D721Med (cell line): ENCODE measurements around the gene RAB19.

Experiments used
- DNase-seq: peaks from one replicate; pipeline ENCODE4 v3.0.0; 2011; ENCODE audit warnings: low spot score; ENCODE audit not compliant: insufficient read length
- FAIRE-seq: peaks from 2 replicates; lab custom pipeline; 2011; peaks lifted over from hg19 to GRCh38; lab: Jason Lieb, UNC
- CTCF ChIP-seq: IDR thresholded peaks from 2 replicates; pipeline ENCODE4 v1.5.1; 2012; ENCODE audit warnings: mild to moderate bottlenecking, control low read depth; ENCODE audit not compliant: insufficient read depth; ENCODE audit errors: missing control alignments

The RAB19 gene

DNA sequence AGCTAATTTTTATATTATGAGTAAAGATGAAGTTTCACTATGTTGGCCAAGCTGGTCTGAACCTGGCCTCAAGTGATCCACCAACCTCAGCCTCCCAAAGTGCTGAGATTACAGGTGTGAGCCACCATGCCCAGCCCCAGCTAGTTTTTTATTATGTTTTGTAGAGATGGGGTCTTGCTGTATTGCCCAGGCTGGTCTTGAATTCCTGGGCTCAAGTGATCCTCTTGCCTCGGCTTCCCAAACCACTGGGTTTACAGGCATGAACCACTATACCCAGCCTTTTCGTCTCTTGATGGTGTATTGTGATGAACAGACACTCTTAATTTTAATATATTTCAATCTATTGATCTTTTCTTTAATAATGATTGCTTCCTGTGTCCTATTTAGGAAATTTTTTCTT is 17.7 kb downstream of the RAB19 start:
- FAIRE-seq (no peak), DNase-seq (no peak)
- no peak for TF ChIP-seq CTCF

GRCh38 chr7:140423501-140423900 is 19.6 kb downstream of the RAB19 start:
- no peak for DNase-seq
- FAIRE-seq: no peak
- no peak for TF ChIP-seq CTCF

DNA sequence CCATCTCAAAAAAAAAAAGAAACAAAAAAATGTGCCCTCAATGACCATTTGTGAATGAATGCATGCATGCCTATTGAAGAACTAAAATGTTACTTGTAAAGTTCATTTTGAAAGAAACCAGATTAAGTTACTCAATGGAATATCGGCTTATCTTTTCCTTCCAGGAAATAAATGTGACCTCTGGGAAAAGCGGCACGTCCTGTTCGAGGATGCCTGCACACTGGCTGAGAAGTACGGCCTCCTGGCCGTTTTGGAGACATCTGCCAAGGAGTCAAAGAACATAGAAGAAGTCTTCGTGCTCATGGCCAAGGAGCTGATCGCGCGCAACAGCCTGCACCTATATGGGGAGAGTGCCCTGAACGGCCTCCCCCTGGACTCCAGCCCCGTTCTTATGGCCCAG is 21.9 kb downstream of the RAB19 start:
- DNase-seq (no peak), FAIRE-seq (no peak)
- no peak for TF ChIP-seq CTCF

DNA sequence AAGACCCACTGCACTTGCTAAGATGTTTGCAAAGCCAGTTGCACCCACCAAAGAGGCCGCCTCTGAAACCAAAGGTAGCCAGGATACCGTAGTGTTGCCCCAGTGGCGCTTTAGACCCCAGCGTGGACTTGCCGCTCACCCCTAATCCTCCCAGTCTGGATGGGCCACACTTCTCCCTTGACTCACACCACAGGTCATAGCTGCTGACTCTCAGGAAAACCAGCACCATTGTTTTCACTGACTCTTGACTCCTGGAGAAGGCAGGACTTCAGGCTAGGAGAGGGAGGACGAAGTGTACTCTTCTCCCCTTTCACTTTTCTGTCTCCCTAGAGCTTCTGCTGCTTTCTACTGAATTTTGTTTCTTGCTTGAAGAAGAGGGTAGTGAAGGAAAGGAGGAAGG is 22.3 kb downstream of the RAB19 start:
- no peak for DNase-seq
- TF ChIP-seq CTCF: no peak
- no peak for FAIRE-seq

GRCh38 chr7:140433396-140433795 is 29.5 kb downstream of the RAB19 start:
- no peak for DNase-seq
- TF ChIP-seq CTCF: no peak
- no peak for FAIRE-seq

DNA sequence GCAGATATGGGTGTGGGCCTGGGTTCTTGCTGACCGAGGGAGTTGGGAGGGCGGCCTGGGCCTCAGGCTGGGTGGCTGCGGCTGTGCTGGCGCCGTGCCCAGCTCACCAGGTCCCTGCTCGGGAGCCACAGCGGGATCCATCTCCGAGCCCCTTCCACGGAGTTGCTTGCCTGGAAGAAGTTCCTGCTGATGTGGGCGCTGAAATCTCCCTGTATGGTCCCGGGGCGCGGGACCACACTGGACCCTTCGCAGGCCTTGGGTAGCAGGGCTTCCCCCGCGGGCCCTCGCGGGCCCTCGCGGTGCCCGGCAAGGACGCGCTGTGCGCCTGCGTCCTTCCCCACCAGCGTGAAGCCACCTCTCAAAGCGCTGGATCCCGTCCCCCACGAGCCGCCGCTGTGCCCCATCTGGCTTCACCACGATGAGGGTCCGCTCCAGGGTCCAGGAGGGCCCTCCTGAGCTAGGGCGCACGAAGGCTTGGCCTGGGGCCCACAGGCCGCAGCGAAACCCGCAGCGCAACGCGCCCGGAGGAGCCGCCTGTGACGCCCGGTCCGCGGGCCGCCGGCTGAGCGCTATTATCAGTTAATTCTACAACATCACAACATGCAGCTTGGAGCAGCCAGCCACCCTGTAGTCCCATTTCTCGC is 31.5 kb downstream of the RAB19 start:
- no peak for FAIRE-seq
- DNase-seq: no peak
- no peak for TF ChIP-seq CTCF

DNA sequence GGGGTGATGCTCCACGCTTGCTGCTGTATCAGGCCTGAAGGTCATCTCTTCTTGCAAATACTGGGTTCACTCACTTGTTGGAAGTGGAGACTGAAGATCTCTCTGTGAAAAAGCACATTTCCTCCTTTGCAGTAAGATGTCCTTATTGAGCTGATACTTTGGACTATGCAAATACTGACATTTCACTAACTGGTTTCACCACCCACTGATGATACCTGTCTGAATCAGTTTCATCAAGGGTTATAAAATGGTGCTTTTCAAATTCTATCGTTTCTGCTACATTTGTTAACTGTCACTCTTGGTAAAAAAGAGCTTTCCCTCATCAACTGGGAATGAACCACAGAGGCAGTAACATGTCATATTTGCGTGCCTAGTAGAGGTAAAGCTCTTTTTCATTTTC is 35.5 kb downstream of the RAB19 start:
- DNase-seq (no peak), FAIRE-seq (no peak)
- TF ChIP-seq CTCF: no peak
